Activated naive CD4-positive, alpha-beta T cell treated with Interleukin-2 at 50 U/mL for 16 hours (primary cell): Measurements from ENCODE around the gene GNB1L.

ENCODE experiments used
- DNase-seq: peaks from one replicate; pipeline ENCODE4 v3.0.0-alpha.2; 2020

GNB1L gene

DNA sequence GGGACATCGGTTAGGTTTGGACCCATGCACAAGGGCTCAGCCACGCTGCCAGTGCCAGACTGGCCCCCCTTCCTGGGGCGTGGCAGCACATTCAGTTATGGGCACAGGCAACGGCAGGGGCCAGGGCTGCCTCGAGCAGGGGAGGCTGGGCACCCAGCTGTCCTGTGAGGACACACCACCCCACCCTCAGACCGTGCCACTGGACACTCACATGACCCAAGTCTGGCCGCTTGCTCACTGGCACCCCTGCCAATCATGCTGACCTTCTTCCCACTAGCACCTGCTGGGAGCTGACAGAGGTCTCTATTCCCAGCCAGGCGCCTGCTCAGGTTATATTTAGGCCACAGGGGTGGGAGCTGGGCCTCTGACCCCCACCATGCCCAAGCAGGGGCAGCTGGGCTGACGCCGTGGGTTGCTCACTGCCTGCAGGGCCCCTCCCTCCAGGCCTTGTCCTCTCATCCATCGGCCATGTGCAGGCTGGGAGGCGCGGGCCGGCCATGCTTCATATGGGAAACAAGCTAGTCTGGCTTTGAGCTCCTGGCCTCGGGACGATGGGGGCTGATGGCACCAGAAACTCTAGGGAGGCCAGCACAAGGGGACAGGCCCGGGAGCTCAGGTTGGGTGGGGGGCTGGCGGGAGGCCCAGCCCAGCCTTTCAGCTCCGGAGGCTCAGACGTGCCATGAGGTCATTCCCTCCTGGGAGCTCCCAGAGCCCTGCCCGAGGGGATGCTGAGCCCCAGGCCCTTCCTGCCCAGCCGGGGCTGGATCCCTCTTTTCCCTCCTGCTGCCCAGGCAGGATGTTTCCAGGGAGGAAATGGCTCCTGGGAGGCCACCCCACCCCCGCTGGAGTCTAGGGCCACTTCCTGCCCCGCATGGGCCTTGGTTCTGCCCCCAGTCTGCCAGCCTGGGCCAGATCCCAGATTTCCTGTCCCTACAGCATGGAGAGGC is 109.2 kb downstream of the GNB1L start:
- DNase-seq = no peak

DNA sequence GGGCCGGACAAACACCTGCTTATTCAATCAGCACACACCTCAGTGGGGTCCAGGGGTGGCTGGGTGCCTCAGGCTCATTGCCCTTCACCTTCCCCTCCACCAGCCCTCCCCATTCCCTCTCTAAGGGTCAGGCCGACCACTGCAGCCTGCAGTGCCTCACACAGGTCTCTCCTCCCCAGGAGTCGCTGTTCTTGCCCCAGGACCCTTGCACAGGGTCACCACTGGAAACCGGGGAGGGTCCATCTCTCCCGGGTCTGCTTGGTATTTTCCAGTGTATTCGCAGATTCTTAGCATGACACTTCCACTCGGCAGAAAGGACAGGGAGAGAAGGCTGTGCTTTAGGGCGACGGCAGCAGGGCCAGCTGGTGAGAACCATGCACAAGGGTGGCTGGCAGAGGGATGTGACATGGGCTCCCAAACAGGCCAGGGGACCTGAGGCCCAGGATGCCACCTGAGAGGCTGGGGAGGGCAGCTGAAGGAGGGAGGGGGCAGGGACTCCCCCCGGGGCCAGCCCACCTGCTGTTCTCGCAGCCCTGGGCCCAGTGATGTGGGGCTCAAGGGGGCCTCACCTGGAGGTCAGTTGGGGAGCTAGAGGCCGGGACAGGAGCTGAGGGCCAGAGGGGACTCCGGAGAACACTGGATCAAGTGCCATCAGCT is 110.2 kb downstream of the GNB1L start:
- DNase-seq = no peak

DNA sequence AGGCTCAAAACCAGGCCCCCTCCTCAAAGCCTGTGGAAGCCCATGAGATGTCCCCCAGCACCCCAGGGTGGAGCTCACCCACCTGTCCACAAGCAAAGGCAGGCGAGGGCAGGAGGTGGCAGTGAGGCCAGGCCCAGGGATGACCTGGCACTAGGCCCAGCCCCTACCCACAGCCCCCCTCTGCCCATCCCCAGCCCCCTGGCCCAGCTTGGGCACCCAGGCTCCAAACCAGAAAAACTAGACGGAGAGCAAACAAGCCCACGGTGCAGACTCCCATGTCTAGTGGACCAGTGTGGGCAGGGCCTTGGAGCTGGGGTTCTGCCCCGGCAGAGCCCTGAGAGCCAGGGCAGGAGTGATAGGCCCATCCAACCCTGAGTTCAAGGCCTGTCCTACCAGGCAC is 111.0 kb downstream of the GNB1L start:
- no peak for DNase-seq

DNA sequence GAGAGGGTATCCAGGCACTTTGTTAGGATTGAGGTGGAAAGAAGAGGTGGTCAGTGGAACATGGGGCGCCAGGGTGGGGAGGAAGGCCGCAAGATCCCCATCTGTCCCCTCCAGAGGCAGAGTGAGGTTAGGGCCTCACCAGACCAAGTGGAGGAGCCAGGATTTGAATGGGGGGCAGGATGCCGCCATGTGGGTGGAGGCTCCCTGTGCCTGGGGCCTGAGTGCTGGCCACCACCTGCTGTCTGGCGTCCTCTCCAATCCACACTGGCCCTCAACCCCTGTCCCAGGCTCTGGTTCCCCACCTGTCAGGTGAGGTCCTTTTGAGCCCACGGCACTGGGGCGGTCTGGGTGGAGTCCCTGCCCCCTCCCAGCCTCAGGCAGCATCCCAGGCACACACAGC is 111.6 kb downstream of the GNB1L start:
- no peak for DNase-seq

DNA sequence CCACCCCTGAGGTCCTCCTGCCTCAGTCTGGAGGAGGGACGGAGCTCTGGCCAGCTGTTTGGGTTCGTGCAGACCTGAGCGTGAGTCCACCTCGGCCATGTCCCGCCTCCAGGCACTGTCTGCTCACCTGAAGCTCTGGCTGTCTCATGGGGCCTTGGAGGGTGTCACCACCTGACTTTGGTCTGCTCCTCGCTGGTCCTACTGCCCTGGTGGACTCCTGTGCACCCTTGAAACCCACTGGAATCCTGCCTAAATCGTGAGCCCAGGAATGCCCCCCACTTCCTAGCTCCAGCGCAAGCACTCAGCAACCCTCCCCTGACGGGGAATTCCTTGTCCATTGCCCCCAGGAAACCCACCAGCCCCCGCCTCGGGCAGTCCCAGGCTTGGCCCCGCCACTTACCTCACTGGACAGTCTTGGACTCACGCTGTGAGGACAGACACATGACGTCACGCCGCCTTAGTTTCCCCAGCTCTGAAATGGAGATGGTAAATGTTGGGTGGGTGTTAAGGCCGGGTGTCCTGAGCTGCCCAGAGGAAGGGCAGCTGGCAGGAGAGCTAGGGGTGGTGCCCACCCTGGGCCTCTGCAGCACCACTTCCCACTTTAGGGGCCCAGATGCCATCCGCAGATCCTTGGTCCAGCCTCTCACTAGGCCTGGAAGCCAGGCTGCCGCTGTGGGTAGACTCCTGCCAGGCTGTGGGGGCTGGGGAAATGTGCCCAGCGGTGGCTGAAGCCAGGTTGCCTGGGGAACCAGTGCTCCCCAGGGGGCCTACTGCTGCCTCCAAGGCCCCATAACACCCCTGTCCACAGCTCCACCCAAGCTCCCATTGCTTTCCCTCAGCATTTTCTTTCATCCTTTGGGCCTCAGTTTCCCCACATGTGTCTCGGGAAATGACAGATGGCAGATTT is 112.3 kb downstream of the GNB1L start:
- no peak for DNase-seq

DNA sequence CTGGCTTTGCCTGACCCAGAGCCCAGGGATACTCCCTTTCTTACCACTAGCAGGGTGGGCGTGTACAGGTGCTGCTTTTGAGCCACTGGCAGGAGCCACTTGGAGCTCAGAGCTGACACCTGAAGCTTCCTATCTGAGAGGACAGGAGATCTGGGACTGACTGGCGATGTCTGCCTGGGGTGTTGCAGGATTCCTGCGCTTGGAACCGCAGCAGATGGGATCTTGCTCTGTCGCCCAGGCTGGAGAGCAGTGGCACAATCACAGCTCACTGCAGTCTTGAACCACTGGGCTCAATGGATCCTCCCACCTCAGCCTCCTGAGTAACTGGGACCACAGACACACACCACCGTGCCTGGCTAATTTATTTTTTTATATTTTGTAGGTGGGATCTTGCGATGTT is 113.6 kb downstream of the GNB1L start:
- DNase-seq = no peak

DNA sequence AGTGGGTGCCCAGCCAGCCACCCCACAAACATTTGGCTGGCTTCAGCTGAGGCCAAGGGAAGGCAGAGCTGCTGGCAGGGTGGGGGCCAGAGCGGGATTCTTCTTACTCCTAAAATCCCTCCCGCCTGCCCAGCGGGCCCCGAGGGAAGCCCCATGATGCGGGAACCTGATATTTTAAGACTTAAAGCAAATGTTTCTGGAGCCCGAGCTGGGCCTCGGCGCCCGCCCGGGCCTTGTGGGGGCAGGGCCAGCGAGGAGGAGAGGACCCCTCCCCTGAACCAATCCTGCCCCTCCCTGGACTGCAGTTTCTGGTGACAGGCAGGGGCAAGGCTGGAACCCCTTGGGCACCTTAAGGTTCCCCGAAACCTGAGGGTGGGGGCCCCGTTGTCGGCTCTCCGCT is 114.1 kb downstream of the GNB1L start:
- no peak for DNase-seq

DNA sequence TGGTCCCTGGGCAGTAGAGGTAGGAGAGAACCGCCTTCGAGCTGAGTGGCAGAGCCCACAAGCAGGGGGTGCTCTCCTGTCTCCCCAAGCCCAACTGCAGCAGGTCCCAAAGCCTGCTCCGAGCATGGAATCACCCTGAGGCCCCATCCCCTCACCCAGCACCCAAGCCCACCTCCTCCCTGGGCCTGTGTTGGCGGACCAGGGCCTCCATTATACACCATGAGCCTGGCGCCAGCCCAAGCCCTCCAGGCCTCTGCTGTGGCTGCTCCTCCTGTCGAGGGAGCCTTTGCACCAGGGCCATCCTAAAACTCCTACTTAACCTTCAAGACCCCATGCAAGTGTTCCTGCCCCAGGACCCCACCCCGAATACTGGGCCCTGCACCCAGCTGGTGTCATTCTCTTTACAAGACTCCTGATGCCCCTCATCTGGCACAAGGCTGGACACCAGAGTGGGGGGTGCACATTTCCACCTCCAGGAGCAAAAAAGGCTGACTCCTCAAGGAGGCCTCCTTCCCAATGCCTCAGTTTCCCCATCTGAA is 114.7 kb downstream of the GNB1L start:
- DNase-seq = no peak

DNA sequence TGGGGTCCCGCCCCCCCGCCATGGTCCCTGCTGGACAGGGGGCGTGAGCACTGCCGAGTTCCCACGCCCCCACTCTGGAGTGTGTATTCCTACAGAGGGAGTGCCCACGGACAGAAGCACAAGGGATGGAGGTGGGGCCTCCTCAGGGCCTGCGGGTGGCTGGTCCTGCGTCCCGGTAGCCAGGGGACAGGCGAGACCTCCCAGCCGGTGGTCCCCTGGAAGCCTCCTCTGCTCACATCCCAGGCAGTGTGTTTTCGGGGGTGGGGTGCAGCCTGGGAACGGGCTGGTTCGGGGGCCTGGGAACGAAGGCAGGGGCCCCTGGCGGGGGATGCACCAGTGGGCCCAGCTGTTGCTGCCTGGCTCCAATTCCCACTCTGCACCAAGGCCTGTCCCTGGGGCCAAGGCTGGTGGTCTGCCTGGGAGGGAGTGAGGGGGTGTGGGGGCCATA is 115.2 kb downstream of the GNB1L start:
- no peak for DNase-seq

DNA sequence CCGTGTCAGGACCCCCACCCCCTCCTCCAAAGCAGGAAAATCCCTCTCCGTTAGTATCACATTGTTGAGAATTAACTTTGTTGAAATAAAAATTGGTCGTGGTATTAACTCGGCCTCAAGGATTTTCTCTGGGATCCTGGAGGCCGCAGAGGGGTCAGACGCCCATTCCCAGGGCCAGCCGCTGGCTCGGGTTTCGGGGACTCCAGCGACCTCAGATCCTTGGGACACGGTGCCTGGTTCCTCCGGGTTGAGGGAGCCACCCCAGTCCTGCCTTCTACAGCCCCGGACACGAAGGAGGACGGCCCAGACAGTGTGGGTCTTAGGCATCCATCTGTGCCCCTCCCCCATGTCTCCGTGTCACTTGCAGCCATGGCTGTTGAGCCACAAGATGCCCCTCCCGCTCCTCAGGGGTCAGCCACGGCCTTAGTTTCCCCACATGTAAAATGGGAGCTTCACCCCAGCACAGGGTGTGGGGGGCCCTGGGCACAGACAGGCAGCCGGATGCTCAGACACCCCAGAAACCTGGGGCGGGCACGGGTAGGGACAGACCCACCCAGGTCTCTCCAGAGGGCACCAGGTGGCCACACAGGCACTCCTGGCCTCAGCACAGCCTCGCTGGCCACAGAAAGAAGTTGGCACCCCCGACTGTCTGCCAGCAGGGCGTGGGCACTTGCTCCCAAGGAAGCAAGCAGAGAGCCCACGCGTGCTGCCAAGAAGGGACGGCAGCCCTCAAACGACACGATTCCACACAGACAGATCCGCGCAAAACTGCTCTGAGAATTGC is 115.8 kb downstream of the GNB1L start:
- DNase-seq = no peak

DNA sequence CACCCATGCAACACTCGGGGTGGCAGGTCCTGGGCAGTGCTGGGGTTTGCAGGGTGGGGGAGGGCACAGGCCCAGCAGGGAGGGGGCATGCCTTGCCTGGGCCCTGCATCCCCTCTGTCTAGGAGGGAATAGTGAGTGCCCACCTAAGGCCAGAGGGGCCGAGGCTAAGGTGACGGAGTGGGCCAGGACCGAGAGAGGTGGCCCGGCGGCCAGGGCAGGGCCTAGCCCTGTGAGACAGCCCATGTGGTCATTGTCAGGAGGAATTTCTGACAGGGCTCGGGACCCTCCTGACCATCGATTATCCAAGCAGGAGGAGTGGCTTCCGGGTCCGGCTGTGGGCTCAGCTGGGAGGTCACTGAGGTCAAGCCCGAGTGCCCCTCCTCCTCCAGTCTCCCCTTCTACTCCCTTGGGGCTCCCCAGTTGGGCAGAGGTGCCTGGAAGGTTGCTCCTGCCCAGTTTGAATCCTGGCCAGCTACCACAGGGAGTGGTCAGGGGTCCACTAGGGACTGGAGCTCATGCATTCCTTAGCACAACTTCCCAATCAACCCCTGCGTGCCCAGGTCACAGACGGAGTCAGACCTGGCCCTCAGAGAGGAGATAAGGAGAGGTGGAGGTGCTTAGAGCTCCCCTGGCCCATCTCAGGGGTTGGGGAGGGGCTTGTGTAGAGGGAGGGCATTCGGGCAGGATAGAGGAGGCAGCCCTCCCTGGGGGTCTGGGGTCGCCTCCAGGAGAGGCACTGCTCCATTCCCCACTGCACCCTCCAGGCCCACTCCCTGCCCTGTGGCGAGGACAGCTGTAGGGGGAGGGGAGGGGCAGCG is 116.6 kb downstream of the GNB1L start:
- no peak for DNase-seq

DNA sequence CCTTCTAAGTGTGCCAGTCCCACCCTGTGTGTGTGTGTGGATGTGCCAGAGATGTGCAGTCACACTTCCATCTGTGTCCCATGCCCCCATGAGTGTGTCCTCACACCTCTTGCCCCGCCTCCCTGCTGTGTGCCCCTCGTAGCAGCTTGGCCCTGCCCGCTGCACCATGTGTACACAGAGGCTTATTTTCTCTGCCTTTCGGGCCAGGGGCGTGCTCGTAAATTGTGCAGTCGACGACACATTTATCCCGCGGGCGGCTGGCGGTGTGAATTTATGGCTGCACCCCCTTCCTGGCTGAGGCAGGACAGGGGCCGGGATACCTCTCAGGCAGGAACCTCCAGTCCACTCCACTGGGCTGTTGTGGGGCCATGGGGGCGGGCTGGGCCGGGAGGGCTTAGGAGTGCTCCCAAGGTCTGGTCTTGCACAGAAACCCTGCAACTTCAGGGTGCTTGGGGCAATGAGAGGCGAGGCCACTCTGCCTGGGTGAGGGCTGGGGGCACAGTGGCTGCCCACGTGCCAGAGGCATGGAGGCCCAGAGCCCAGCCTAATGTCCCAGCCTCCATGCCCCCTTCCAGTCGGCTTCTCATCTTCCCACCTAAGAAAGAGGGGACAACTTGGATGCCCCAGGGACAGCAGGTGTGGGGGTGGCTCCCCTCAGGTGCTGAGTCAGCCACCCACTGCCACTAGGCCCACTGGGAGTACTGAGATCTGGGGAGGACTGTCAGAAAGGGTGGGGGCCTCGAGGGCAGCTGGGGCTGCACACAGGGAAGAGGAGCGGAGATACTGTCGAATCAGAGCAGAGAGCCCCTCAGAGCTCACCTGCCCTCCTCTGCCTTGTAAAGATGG is 118.8 kb downstream of the GNB1L start:
- no peak for DNase-seq

DNA sequence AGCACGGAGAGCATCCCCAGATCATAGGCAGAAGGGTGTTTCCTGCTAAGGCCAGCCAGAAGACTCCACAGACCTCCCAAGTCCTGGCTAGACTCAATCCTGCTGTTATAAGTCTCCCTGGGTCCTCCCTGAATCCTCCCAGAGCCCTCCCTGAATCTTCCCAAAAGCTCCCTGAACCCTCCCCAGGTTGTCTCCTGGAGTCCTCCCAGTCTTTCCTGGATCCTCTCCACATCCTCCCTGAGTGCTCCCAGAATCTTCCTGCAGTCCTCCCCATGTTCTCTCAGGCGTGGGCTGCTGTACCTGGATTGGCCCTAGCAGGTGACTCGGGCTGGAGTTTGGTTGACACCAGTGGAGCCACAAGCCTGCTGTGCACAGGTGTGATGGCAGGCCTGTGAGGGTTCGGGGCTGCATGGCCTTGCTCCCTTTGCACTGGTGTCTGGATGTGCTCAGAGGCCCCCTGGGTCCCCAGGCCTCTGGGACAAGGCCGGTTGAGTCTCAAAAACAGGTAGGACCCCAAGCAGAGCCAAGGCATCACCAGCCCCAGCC is 119.8 kb downstream of the GNB1L start:
- no peak for DNase-seq

DNA sequence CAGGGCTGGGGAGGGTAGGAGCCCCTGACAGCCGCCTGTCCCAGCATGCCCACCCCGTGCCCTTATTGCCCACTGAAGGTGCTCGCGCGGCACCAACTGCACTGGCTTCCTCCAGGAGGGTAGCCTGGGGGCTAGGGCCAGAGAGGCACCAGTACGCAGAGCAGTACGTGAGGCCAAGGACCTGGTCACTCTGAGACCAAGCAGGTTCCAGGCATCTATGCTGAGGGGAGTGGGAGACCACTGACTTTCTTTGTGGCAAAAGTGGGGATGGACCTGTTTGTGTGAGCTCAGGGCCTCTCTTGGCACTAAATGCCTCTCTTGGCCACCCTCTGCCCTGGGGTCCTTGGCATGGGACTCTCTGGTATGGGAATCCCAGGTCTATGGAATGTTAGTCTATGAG is 120.5 kb downstream of the GNB1L start:
- no peak for DNase-seq

DNA sequence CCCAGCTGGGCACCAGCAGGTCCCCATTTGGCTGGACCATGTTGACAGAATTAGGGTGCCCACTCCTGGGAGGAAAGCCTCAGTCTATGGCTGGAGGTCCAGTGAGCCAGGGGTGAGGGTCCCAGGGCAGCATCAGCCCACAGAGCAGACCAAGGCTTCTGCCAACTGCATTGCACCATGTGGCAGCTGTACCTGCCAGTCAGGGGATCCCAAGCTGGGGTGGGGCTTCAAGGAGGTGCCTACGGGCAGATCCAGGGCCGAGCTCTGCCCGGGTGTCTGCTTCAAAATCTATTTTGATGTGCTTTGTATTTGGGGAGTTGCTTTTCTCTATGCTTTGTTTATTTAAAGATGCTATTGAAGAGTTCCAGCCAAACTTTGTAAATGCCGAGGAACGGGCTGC is 120.9 kb downstream of the GNB1L start:
- DNase-seq = no peak
